GM21381 (cell line): ENCODE measurements around the gene RHEB.

ENCODE experiments used
- ATAC-seq: cut with Tn5 transposase; IDR thresholded peaks from one replicate; pipeline ENCODE4 v1.9.1; 2021; ENCODE audit warnings: mild to moderate bottlenecking, moderate library complexity; ENCODE audit not compliant: unreplicated experiment

Gene RHEB

GRCh38 chr7:151504715-151505326, 14.9 kb downstream of the RHEB start:
- no peak for ATAC-seq

- ATAC-seq, result no peak
Observed at GRCh38 chr7:151503902-151504714, 15.6 kb downstream of the RHEB start.

GRCh38 chr7:151501676-151502075, 18.0 kb downstream of the RHEB start:
- no peak for ATAC-seq

- ATAC-seq, result no peak
Observed at GRCh38 chr7:151498495-151498894, 21.2 kb downstream of the RHEB start.

GRCh38 chr7:151497306-151497871, 22.3 kb downstream of the RHEB start:
- no peak for ATAC-seq

GRCh38 chr7:151495360-151495759, 24.3 kb downstream of the RHEB start:
- no peak for ATAC-seq

GRCh38 chr7:151494298-151495284, 25.1 kb downstream of the RHEB start:
- no peak for ATAC-seq

- ATAC-seq, result no peak
Observed at GRCh38 chr7:151493083-151493482, 26.6 kb downstream of the RHEB start.

- ATAC-seq, result no peak
Observed at GRCh38 chr7:151491859-151492258, 27.8 kb downstream of the RHEB start.

GRCh38 chr7:151490456-151491105, 29.1 kb downstream of the RHEB start:
- no peak for ATAC-seq

- no peak for ATAC-seq
Observed at GRCh38 chr7:151489498-151489897, 30.2 kb downstream of the RHEB start.

- no peak for ATAC-seq
Observed at GRCh38 chr7:151488096-151488495, 31.6 kb downstream of the RHEB start.

- no peak for ATAC-seq
Observed at GRCh38 chr7:151487228-151487627, 32.5 kb downstream of the RHEB start.

- no peak for ATAC-seq
Observed at GRCh38 chr7:151486074-151486473, 33.6 kb downstream of the RHEB start.

- ATAC-seq, result no peak
Observed at GRCh38 chr7:151484971-151485707, 34.6 kb downstream of the RHEB start.

- ATAC-seq, result no peak
Observed at GRCh38 chr7:151483711-151483983, 36.0 kb downstream of the RHEB start.

GRCh38 chr7:151482883-151483710, 36.6 kb downstream of the RHEB start:
- no peak for ATAC-seq

- no peak for ATAC-seq
Observed at GRCh38 chr7:151481650-151482505, 37.8 kb downstream of the RHEB start.
